ENCODE measurements around the gene FAM13C.

The FAM13C gene

GRCh38 chr10:59281861-59282260 is 80.5 kb downstream of the FAM13C start:
- Histone ChIP-seq H3K36me3 (ENCODE audit: insufficient read depth, low read length) (no peaks in the 10 kb centered on the region), H3K4me1 (ENCODE audit: control insufficient read depth, insufficient read depth, low read length, unreplicated experiment) (no peaks in the 10 kb centered on the region), H3K4me3 (ENCODE audit: low read depth, low read length) (no peak overlapping the region), H3K79me2 (ENCODE audit: control insufficient read depth, insufficient read depth, low read length, unreplicated experiment) (no peaks in the 10 kb centered on the region), H3K27me3 (ENCODE audit: insufficient read depth, low read length) (peaks cover 37% of the 10 kb centered on the region), H3K27ac (ENCODE audit: low read depth, low read length) (no peak overlapping the region), H2AFZ (ENCODE audit: low read length, unreplicated experiment) (no peak overlapping the region)

GRCh38 chr10:59279991-59280505 is 82.3 kb downstream of the FAM13C start:
- H3K79me2 ChIP-seq (ENCODE audit: control insufficient read depth, insufficient read depth, low read length, unreplicated experiment): no peaks in the 10 kb centered on the region
- H3K27me3 ChIP-seq (ENCODE audit: insufficient read depth, low read length): peaks cover 35% of the 10 kb centered on the region
- no peaks in the 10 kb centered on the region for H3K4me1 ChIP-seq (ENCODE audit: control insufficient read depth, insufficient read depth, low read length, unreplicated experiment)
- H3K36me3 ChIP-seq (ENCODE audit: insufficient read depth, low read length): no peaks in the 10 kb centered on the region
- no peak overlapping the region for H3K4me3 ChIP-seq (ENCODE audit: low read depth, low read length)
- no peak overlapping the region for H2AFZ ChIP-seq (ENCODE audit: low read length, unreplicated experiment)
- H3K27ac ChIP-seq (ENCODE audit: low read depth, low read length): no peak overlapping the region

- no peaks in the 10 kb centered on the region for H3K36me3 ChIP-seq (ENCODE audit: insufficient read depth, low read length)
- H3K79me2 ChIP-seq (ENCODE audit: control insufficient read depth, insufficient read depth, low read length, unreplicated experiment): no peaks in the 10 kb centered on the region
- no peak overlapping the region for H3K4me3 ChIP-seq (ENCODE audit: low read depth, low read length)
- no peak overlapping the region for H2AFZ ChIP-seq (ENCODE audit: low read length, unreplicated experiment)
- peaks cover 35% of the 10 kb centered on the region for H3K27me3 ChIP-seq (ENCODE audit: insufficient read depth, low read length)
- no peaks in the 10 kb centered on the region for H3K4me1 ChIP-seq (ENCODE audit: control insufficient read depth, insufficient read depth, low read length, unreplicated experiment)
- no peak overlapping the region for H3K27ac ChIP-seq (ENCODE audit: low read depth, low read length)
Observed at GRCh38 chr10:59279476-59279875, 82.9 kb downstream of the FAM13C start.

- Histone ChIP-seq H3K36me3 (ENCODE audit: insufficient read depth, low read length) (no peaks in the 10 kb centered on the region), H2AFZ (ENCODE audit: low read length, unreplicated experiment) (no peak overlapping the region), H3K4me1 (ENCODE audit: control insufficient read depth, insufficient read depth, low read length, unreplicated experiment) (no peaks in the 10 kb centered on the region)
Observed at GRCh38 chr10:59276919-59277318, 85.4 kb downstream of the FAM13C start.

GRCh38 chr10:59276133-59276532 is 86.2 kb downstream of the FAM13C start:
- no peaks in the 10 kb centered on the region for H3K79me2 ChIP-seq (ENCODE audit: control insufficient read depth, insufficient read depth, low read length, unreplicated experiment)
- no peak overlapping the region for H3K4me3 ChIP-seq (ENCODE audit: low read depth, low read length)
- H3K4me1 ChIP-seq (ENCODE audit: control insufficient read depth, insufficient read depth, low read length, unreplicated experiment): no peaks in the 10 kb centered on the region
- peaks cover 32% of the 10 kb centered on the region for H3K27me3 ChIP-seq (ENCODE audit: insufficient read depth, low read length)
- H3K27ac ChIP-seq (ENCODE audit: low read depth, low read length): no peak overlapping the region
- H2AFZ ChIP-seq (ENCODE audit: low read length, unreplicated experiment): no peak overlapping the region
- H3K36me3 ChIP-seq (ENCODE audit: insufficient read depth, low read length): no peaks in the 10 kb centered on the region

More at GRCh38 chr10:59276919-59277318, 85.4 kb downstream of the FAM13C start:
- no peak overlapping the region for H3K4me3 ChIP-seq (ENCODE audit: low read depth, low read length)
- peaks cover 33% of the 10 kb centered on the region for H3K27me3 ChIP-seq (ENCODE audit: insufficient read depth, low read length)
- H3K79me2 ChIP-seq (ENCODE audit: control insufficient read depth, insufficient read depth, low read length, unreplicated experiment): no peaks in the 10 kb centered on the region
- H3K27ac ChIP-seq (ENCODE audit: low read depth, low read length): no peak overlapping the region

- Histone ChIP-seq H3K36me3 (ENCODE audit: insufficient read depth, low read length) (no peaks in the 10 kb centered on the region), H3K79me2 (ENCODE audit: control insufficient read depth, insufficient read depth, low read length, unreplicated experiment) (no peaks in the 10 kb centered on the region), H3K4me3 (ENCODE audit: low read depth, low read length) (no peak overlapping the region), H3K4me1 (ENCODE audit: control insufficient read depth, insufficient read depth, low read length, unreplicated experiment) (no peaks in the 10 kb centered on the region), H3K27ac (ENCODE audit: low read depth, low read length) (no peak overlapping the region), H3K27me3 (ENCODE audit: insufficient read depth, low read length) (peaks cover 33% of the 10 kb centered on the region), H2AFZ (ENCODE audit: low read length, unreplicated experiment) (no peak overlapping the region)
Observed at GRCh38 chr10:59273445-59273844, 88.9 kb downstream of the FAM13C start.

- H3K27ac ChIP-seq (ENCODE audit: low read depth, low read length): no peak overlapping the region
- no peaks in the 10 kb centered on the region for H3K4me1 ChIP-seq (ENCODE audit: control insufficient read depth, insufficient read depth, low read length, unreplicated experiment)
- H2AFZ ChIP-seq (ENCODE audit: low read length, unreplicated experiment): no peak overlapping the region
- no peaks in the 10 kb centered on the region for H3K36me3 ChIP-seq (ENCODE audit: insufficient read depth, low read length)
- H3K79me2 ChIP-seq (ENCODE audit: control insufficient read depth, insufficient read depth, low read length, unreplicated experiment): no peaks in the 10 kb centered on the region
- H3K4me3 ChIP-seq (ENCODE audit: low read depth, low read length): no peak overlapping the region
- peaks cover 45% of the 10 kb centered on the region for H3K27me3 ChIP-seq (ENCODE audit: insufficient read depth, low read length)
Observed at GRCh38 chr10:59272061-59272460, 90.3 kb downstream of the FAM13C start.

GRCh38 chr10:59271160-59271559 is 91.2 kb downstream of the FAM13C start:
- Histone ChIP-seq H3K4me1 (ENCODE audit: control insufficient read depth, insufficient read depth, low read length, unreplicated experiment) (no peaks in the 10 kb centered on the region), H3K79me2 (ENCODE audit: control insufficient read depth, insufficient read depth, low read length, unreplicated experiment) (no peaks in the 10 kb centered on the region), H3K36me3 (ENCODE audit: insufficient read depth, low read length) (no peaks in the 10 kb centered on the region), H2AFZ (ENCODE audit: low read length, unreplicated experiment) (no peak overlapping the region), H3K27me3 (ENCODE audit: insufficient read depth, low read length) (peaks cover 54% of the 10 kb centered on the region), H3K27ac (ENCODE audit: low read depth, low read length) (no peak overlapping the region), H3K4me3 (ENCODE audit: low read depth, low read length) (no peak overlapping the region)

GRCh38 chr10:59270492-59270891 is 91.9 kb downstream of the FAM13C start:
- peaks cover 55% of the 10 kb centered on the region for H3K27me3 ChIP-seq (ENCODE audit: insufficient read depth, low read length)

GRCh38 chr10:59269651-59270050 is 92.7 kb downstream of the FAM13C start:
- H3K27me3 ChIP-seq (ENCODE audit: insufficient read depth, low read length): peaks cover 54% of the 10 kb centered on the region

More at GRCh38 chr10:59270492-59270891, 91.9 kb downstream of the FAM13C start:
- Histone ChIP-seq H3K27ac (ENCODE audit: low read depth, low read length) (no peak overlapping the region), H3K4me1 (ENCODE audit: control insufficient read depth, insufficient read depth, low read length, unreplicated experiment) (no peaks in the 10 kb centered on the region), H3K79me2 (ENCODE audit: control insufficient read depth, insufficient read depth, low read length, unreplicated experiment) (no peaks in the 10 kb centered on the region), H2AFZ (ENCODE audit: low read length, unreplicated experiment) (no peak overlapping the region), H3K4me3 (ENCODE audit: low read depth, low read length) (no peak overlapping the region), H3K36me3 (ENCODE audit: insufficient read depth, low read length) (no peaks in the 10 kb centered on the region)

GRCh38 chr10:59268460-59268859 is 93.9 kb downstream of the FAM13C start:
- Histone ChIP-seq H3K27me3 (ENCODE audit: insufficient read depth, low read length) (peaks cover 57% of the 10 kb centered on the region), H3K36me3 (ENCODE audit: insufficient read depth, low read length) (no peaks in the 10 kb centered on the region), H3K27ac (ENCODE audit: low read depth, low read length) (no peak overlapping the region), H3K4me1 (ENCODE audit: control insufficient read depth, insufficient read depth, low read length, unreplicated experiment) (no peaks in the 10 kb centered on the region), H3K4me3 (ENCODE audit: low read depth, low read length) (no peak overlapping the region), H2AFZ (ENCODE audit: low read length, unreplicated experiment) (no peak overlapping the region), H3K79me2 (ENCODE audit: control insufficient read depth, insufficient read depth, low read length, unreplicated experiment) (no peaks in the 10 kb centered on the region)

More at GRCh38 chr10:59269651-59270050, 92.7 kb downstream of the FAM13C start:
- no peak overlapping the region for H3K4me3 ChIP-seq (ENCODE audit: low read depth, low read length)
- H3K27ac ChIP-seq (ENCODE audit: low read depth, low read length): no peak overlapping the region
- no peak overlapping the region for H2AFZ ChIP-seq (ENCODE audit: low read length, unreplicated experiment)
- H3K79me2 ChIP-seq (ENCODE audit: control insufficient read depth, insufficient read depth, low read length, unreplicated experiment): no peaks in the 10 kb centered on the region
- no peaks in the 10 kb centered on the region for H3K4me1 ChIP-seq (ENCODE audit: control insufficient read depth, insufficient read depth, low read length, unreplicated experiment)
- H3K36me3 ChIP-seq (ENCODE audit: insufficient read depth, low read length): no peaks in the 10 kb centered on the region
